Measurements from ENCODE around the gene UTS2R.
A peak's percentile ranks its signal among the peaks of the same experiment; 100 is the strongest.
"Not testable (repeated sequence)": the region's sequence is repeated elsewhere in the genome, so short reads cannot be mapped to it uniquely, and the experiment has no call there.

UTS2R gene

DNA sequence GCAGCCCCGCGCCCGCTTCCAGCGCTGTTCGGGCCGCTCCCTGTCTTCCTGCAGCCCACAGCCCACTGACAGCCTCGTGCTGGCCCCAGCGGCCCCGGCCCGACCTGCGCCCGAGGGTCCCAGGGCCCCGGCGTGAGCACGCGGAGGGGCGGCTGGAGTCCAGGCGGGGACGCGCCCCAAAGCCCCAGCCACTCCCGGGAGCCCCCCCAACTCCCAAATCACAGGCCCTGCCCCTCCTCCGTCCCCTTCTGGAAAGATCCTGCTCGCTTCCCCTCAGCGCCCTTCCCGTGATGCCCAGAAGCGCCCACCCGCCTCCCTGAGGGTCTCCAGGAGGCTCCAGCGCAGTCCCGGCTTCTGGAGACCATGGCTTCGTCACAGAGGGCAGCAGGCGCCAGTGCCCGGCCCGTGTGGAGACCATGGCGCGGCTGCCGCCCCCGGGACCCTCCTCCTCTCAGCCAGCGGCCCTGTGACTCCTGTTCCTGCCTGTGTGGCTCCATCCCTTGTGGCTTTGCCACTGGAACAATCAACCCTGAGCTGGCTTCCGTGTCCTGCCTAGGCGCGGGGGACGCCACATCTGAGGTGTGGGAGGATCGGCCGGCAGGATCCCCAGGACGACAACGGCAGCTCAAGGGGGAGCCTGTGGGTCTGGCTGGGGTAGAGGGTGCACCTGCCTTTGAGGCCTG lies 3.9 kb downstream of the UTS2R start:
- no peak for DNase-seq (ENCODE audit: low read depth, low spot score)

DNA sequence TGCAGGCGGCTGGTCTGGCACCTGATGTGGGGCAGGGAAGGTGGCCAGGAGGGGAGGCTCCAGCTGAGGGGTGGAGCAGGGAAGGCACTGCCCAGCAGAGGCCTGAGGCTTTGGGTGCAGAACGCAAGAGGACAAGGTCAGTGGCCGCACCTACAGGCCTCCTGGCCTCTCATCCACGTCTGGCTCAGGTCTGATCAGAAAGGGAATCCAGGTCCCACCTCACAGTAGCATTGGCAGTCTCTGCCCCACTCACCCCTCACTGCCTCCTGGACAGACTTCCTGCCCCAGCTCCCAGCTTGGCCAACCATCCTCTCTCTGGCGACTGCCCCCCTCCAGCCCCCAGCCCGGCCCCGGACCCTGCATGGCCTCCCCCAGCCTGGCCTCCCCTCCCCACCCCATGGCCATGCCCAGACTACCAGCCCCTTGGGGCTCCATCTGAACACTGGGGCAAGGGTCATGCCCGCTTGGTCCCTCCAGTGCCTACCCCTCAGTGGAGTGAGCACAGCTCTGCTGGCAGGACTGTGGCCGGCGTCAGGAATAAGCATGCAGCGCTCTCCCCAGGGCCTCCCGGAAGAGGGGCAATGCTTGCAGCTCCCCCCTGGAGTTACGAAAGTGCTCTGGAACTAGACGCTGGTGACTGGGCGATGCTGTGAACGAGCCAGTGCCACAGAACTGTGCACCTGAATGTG lies 4.6 kb downstream of the UTS2R start:
- no peak for DNase-seq (ENCODE audit: low read depth, low spot score)

DNA sequence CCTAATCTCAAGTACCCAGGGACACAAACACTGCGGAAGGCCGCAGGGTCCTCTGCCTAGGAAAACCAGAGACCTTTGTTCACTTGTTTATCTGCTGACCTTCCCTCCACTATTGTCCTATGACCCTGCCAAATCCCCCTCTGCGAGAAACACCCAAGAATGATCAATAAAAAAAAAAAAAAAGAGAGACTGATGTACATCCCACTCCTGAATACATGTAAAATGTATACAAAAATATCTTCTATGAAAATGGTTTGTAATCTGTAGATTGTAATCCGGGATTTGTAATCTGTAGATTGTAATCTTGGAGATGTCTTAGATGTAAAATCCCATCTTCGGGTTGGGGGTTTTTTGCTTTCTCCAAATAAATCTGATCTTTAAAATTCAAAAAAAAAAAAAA lies 5.7 kb downstream of the UTS2R start:
- not testable (repeated sequence) for DNase-seq (ENCODE audit: low read depth, low spot score)

DNA sequence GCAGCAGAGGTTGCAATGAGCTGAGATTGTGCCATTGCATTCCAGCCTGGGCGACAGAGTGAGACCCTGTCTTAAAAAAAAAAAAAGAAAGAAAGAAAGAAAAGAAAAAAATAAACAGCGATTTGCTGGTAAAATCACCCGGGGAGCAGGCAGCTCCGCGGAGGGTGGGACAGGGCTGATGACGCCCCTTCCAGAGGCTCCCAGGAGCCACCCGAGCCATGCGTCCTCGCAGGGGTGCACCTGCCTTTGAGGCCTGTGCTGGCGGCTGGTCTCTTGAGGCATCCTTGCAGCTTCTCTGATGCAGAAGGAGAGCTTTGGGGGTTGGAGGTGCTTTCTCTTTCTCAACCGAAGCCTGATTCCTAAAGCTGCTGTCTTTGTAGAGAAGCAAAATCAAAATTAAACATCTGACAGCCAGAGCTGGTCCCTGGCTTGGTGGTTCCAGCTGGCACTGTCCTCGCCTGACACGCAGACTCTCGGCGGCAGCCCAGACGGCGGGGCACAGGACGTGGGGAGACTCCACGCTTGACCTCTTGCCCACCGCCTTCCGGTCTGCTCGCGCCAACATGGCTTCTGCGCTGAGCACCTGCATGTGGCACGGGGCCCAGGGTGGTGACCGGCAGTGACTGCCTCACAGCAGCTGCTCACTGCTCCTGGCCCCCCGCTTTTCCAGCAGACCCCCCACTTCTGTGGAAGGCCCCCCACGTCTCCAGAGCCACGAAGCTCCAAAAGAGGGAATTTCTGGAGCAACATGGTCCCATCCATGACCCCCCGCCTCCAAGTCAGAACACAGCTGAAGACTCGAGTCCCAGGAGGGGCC lies 6.6 kb downstream of the UTS2R start:
- DNase-seq (ENCODE audit: low read depth, low spot score), result no peak

DNA sequence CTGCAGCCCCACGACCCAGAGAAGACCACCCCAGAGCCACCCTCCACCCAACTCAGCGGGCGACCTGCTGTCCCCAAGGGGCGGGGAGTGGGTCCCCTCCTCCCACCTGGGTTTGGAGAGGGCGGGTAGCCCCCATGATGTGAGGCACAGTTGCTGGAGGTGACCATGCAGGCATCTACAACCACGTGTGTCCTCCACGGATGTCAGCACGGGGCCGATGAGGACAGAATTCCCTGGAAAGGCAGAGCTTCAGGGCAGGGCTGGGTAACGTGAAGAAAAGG lies 7.1 kb downstream of the UTS2R start:
- DNase-seq (ENCODE audit: low read depth, low spot score), result no peak

DNA sequence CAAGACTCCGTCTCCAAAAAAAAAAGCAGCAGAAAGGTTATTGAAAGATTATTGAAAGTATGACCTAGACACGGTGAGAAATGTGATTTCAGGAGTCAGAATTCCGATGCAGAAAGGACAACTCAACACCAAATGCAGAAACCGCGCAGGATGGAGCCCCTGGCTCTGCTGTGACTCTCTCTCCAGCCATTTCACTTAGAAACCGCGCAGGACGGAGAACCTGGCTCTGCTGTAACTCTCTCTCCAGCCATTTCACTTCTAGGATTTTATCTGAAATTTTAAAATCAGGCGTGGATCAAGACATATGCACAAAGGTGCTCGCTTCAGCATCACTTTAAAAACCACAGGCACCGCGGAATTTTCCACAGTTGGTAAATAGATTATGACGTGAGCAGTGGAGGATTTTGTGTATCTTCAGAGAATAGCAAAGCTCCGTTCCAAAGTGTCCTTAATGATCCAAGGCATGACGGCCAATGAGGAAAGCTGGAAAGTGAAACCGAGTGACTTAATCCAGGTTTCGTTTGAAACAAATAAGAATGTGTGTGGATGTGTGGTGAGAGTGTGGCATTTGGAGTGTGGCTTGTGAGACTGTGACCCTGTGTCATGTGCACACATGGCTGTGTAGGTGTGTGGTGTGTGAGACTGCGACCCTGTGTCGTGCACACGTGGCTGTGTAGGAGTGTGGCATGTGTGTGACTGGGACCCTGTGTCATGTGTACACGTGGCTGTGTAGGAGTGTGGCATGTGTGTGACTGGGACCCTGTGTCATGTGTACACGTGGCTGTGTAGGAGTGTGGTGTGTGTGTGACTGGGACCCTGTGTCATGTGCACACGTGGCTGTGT lies 9.5 kb downstream of the UTS2R start:
- no peak for DNase-seq (ENCODE audit: low read depth, low spot score)

DNA sequence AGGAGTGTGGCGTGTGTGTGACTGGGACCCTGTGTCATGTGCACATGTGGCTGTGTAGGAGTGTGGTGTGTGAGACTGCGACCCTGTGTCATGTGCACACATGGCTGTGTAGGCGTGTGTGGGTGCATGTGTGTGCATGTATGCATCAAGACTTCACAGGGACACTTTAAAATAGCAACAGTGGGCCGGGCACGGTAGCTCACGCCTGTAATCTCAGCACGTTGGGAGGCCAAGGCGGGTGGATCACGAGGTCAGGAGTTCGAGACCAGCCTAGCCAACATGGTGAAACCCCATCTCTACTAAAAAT lies 10.1 kb downstream of the UTS2R start:
- DNase-seq (ENCODE audit: low read depth, low spot score), result not testable (repeated sequence)

DNA sequence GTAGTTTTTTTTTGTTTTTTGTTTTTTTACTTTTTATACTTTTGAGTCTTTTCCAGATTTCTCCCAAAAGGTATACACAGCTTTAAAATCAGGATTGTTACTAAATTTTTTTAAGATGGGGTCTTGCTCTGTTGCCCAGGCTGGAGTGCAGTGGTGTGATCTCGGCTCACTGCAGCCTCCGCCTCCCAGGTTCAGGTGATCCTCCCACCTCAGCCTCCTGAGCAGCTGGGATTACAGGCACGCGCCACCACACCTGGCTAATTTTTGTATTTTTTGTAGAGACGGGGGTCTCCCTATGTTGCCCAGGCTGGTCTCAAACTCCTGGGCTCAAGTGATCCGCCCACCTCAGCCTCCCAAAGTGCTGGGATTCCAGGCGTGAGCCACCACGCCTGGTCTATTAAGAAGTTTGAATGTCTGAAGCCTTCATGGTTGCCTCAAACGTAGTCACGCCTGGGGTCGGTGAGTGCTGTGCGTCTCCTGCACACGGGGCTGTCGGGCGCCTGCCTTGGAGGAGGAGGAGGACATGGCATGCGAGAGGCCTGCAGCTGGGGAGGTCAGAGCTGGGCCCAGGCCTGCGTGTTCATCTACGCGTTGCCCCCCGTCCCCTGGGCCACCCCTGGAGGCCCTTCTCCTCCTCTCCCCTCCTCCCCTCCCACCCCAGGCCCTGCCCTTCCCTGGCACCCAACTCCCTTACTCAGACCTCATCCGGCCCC lies 10.8 kb downstream of the UTS2R start:
- DNase-seq (ENCODE audit: low read depth, low spot score), result not testable (repeated sequence)

DNA sequence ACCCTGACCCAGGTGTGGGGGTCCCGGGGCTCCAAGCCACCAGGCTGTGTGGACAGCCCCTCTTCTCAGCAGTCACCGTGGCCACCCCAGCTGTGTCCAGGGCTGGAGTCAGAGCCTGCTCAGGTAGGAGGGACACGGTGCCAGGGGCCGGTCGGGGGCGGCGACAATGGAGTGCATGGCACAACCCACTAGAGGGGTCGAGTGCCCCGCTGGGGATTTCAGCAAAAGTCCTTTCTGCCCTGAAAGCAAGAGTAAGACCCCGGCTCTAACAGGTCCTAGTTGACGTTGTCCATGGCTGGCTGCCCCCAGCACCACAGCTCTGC lies 11.3 kb downstream of the UTS2R start:
- DNase-seq (ENCODE audit: low read depth, low spot score), result no peak

DNA sequence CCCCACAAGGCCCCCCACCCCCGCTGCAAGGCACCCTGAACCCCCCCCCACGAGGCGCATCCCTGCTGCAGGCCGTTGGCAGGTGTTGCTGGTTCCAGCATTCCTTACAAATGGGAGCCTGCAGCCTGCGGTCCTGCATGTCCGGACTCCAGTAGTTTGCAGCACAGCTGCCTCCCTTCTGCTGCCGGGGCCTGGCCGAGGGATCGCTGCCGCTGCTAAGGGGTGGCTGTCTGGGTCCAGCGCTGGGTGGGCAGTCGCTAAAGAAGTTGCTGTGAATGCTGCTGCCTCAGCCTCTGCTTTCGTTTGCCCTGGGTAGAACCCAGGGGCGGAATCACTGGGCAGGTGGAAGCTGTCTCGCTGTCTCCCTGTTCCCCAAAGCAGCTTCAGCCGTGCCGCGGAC lies 11.8 kb downstream of the UTS2R start:
- peak; percentile 31 for DNase-seq (ENCODE audit: low read depth, low spot score)

DNA sequence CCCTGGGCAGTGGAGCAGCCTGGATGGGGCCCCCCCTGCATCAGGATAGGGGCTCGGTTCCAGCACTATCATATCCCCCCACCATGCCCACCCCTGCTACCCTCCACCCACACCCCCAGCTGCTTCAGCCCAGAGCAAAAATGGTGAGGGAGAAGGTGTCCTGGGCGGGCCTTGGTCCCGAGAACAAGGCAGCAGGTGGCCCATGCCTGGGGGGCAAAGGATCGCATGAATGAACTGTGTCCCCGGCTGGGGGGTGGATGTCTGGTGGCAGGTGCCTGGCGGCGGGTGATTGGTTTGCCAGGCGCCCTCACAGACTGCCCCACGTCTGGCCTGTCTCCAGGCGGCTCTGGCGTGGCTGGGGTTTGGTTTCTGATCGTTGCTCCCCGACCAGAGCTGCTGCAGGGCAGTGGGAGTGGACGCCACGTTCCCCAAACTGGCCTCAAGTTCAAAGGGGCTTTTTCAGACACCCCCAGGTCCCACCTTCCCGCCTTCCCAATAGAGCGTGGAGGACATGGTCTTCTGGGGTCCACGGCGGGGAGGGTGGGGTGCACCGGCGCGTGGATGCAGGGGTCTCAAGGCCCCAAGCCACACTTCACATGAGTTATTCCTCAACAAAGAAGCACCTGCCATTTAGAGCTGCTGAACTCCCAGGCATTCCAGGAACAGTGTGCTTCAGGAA lies 12.6 kb downstream of the UTS2R start:
- DNase-seq (ENCODE audit: low read depth, low spot score), result no peak

DNA sequence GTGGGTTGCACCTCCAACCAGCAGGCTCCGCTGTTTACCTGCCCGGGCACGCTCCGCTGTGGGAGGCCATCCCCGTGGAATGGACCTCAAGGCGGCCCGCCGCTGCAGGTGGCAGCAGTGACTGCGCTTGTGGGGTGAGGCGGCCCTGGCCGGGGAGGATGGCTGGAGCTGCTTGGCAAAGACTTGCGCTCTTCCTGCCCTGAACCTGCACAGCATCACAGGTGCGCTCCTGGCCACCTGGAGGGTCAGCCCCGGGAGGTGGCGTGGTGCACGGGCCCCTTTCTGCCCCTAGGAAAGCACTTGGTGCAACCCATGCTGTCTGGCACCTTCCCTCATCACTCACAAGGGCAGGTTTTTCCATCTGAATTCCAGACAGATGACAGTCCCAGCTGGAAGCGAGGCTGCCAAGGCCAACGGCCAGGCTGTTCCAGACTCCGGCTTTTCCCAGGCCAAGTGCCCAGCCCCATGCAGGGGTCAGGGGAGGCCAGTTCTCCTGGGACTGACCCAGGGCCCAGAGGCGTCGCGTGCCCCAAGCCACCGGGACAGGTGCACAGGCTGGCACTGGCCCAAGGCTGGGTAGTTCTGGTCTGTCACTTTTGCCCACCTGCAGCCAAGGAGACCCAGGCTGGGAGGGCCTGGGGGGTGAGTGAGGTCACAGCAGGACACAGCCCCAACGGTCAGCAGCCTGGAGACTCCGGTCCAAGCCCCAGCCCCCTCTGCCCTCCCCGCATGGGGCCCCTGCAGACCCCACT lies 13.3 kb downstream of the UTS2R start:
- DNase-seq (ENCODE audit: low read depth, low spot score), result peak; percentile 30

DNA sequence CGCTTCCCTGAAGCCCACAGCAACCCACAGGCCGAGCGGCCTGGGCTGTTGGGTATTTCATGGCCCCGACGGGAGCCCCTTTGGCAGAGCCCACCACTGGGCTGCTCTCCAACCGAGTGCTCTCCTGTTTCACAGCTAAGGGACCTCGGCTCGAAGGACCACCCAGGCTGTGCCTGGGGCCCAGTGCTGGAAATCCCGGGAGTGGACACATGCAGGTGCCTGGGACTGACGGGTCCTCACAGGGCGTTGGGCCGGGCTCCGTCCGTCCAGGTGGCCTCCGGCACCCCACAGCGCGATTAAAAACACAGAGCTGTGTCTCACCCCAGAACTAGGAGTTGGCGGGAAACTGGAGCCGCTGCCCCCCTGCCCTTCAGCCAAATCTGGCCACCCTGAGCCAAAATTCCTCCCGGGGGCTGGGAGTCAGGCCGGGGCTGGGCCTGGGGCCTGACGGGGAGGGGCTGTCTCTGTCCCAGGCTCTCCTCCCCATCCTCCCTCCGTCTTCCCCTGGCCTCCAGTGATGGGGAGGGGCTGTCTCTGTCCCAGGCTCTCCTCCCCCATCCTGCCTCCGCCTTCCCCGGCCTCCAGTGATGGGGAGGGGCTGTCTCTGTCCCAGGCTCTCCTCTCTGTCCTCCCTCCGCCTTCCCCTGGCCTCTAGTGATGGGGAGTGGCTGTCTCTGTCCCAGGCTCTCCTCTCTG lies 14.1 kb downstream of the UTS2R start:
- no peak for DNase-seq (ENCODE audit: low read depth, low spot score)

DNA sequence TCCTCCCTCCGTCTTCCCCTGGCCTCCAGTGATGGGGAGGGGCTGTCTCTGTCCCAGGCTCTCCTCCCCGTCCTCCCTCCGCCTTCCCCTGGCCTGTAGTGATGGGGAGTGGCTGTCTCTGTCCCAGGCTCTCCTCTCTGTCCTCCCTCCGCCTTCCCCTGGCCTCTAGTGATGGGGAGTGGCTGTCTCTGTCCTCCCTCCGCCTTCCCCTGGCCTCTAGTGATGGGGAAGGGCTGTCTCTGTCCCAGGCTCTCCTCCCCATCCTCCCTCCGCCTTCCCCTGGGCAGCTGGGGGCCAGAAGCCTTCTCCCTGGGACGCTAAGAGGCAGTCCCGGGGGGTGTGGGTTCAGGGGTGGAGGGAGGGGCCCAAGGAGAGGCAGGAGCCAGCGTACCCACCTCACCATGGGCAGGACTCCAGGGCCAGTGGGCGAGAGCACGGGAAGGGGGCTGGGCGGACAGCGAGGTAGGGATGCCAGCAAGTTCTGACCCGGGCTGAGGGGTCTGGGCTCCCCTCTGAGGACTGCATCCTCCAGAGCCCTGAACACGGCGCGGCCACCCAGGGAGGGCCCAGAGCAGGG lies 14.8 kb downstream of the UTS2R start:
- DNase-seq (ENCODE audit: low read depth, low spot score), result no peak

DNA sequence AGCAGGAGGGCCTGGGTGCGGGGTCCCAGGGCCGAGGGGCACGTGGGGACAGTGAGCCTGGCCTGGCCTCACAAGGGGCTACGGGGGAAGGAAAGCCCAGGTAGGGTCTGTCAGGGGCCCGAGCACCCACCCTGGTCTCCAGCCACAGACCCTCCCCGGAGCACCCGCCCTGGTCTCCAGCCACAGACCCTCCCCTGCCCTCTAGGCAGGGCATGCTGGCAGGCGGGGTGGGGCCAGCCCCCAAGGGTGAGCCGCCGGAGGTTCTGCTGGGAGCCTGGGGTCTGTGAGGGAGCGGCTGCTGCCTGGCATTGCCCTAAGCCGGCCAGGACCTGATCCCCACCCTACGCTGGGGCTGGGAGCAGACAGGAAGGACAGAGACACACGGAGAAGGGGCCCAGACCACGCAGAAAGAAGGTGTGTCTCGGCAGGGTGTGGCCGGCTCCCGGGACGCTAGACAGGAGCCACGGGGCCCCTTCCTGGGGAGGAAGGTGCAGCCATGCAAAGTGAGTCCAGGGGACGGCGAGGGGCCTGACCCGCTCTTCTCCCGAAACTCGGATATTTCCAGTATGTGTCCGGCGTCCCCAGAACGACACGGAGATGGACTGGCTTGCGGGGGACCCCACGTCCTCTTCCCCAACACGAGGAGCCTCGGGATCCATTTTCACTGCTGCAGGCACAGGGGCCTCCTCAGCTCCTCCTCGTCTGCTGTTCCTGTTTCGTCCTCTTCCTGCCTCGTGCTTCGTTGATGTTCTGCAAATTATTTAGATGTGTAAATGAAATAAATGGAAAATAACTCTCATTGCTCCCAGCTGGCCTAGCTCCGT lies 15.5 kb downstream of the UTS2R start:
- no peak for DNase-seq (ENCODE audit: low read depth, low spot score)

DNA sequence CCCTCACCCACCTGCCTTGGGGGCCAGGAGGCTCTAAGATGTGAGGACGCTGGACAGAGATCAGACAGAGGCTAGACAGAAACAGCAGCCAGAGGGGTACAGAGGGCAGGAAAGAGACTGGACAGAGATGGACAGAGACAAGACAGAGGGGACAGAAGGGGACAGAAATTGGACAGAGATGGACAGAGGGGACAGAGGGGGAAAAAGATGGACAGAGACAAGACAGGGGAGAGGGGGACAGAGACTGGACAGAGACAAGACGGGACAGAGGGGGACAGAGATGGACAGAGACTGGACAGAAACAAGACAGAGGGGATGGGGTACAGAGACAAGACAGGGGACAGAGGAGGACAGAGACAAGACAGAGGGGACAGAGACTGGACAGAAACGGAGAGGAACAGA lies 16.1 kb downstream of the UTS2R start:
- DNase-seq (ENCODE audit: low read depth, low spot score), result no peak

DNA sequence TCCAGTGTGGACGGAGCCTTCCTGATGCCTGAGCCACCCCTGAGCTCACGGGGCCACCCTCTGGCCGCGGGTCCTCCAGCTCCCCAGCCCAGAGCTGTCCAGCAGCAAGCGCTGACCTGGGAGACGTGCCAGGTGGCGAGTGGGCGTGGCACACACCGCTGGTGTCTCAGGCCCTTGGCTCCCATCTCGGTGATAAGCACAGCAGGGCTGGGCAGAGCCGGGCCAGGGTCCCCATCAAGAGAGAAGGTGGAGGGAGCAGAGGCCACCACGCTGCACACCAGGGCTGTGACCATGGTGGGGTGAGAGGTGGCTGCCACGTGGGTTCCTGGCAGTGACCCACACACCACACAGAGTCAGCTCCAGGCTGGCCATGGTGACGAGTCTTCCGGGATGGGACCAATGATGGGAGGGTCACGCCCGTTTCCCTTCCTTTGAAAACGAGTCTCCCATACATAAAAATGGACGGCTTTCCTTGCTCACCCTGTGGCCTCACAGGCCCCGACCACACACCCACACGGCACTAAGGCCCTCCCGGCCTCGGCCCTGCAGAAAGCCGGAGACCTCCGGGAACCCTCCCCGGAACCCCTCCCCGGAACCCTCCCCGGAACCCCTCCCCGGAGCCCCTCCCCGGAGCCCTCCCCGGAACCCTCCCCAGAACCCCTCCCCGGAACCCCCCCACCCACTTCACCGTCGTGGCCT lies 16.8 kb downstream of the UTS2R start:
- DNase-seq (ENCODE audit: low read depth, low spot score), result no peak

DNA sequence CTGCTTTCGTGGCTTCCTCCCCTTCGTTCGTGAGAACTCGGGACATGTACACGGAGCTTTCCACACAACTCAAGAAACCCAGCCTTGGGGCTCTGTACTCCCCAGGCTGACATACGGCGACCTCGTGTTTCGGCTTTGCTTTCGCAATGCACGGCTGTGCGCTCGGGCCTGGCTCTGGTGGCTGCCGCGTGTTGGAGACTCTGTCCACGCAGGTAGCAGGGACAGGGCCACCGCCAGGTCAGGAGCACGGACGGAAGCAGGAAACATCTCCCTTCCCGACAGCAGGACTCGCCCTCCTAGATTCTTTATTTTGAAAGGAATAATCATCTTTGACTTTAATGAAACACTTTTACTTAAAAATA lies 17.3 kb downstream of the UTS2R start:
- DNase-seq (ENCODE audit: low read depth, low spot score), result no peak

Data from ELF-1 (cell line).